ENCODE measurements around the gene CWC22.
"Not testable (repeated sequence)": the region's sequence is repeated elsewhere in the genome, so short reads cannot be mapped to it uniquely, and the experiment has no call there.

CWC22 gene

GRCh38 chr2:180002198-180002770, 4.8 kb downstream of the CWC22 start:
- no peak for DNase-seq

GRCh38 chr2:180001726-180002125, 5.4 kb downstream of the CWC22 start:
- DNase-seq, result no peak

DNA sequence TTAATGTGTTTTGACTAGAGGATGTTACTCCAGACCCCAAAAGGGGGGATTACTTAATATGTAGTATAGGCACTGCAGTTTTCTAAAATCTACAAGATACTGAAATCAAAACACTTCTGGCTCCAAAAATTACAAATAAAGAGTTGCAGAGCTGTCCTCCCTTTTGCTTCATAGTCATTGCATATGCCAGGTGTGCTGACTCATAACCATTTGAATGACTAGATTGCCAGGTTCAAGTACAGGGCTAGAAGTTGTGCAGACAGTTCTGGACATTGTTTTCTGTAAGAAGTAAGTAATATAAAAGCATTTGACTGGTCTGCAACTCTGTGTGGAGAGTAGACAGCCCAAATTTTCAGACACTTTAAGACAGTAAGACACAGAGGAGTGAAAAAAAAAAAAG, 6.7 kb downstream of the CWC22 start:
- no peak for DNase-seq

GRCh38 chr2:179999000-179999399, 8.1 kb downstream of the CWC22 start:
- DNase-seq, result no peak

DNA sequence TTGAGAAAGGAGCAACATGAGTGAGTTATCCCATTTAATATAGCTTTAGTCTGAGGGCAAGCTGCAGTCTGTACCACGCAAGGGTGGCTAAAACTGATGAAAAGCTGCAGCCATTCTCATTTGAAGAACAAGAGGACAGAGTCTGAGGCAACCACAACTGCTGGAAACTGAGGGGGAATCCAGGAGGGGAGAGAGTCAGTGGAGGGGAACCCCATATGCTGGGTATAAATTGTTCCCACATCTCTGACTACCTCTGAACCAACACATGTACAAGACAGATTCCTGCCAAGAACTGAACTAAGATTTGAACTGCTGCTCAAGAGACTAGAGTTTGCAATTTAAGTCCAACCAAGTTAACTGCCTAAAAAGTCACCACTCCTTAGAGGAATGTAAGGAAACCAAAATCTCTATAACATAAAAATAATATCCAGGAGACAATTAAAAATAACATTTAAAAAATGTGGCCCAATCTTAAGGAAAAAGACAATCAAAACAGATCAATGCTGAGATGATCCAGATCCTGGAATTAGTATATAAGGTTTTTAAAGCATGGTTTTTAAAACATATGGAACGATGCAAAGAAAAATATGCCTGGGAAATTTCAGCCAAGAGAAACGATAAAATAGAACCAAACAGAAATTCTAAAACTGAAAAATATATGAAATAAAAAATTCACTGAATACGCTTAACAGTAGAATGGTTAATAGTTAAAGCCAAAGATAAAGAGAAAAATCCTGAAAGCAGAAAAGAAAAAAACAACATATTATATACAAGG, 11.2 kb downstream of the CWC22 start:
- DNase-seq, result no peak

- DNase-seq, result no peak
These were observed 15.8 kb downstream of the CWC22 start for GRCh38 chr2:179991344-179991743.

GRCh38 chr2:179990676-179991317, 16.3 kb downstream of the CWC22 start:
- no peak for DNase-seq

DNA sequence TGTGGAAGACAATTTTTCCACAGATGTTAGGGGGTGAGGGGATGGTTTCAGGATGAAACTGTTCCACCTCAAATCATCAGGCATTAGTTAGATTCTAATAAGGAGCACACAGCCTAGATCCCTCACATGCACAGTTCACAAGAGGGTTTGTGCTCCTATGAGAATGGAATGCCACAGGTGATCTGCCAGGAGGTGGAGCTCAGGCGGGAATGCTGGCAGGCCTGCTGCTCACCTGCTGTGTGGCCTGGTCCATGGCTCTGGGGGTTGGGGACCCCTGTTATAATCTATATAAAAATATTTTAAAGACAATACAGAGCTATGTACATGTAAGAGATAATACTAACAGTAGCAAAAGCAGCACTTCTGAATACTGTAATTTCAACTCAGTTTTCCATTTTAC, 19.2 kb downstream of the CWC22 start:
- DNase-seq, result no peak

GRCh38 chr2:179985163-179985820, 21.8 kb downstream of the CWC22 start:
- DNase-seq, result no peak

DNA sequence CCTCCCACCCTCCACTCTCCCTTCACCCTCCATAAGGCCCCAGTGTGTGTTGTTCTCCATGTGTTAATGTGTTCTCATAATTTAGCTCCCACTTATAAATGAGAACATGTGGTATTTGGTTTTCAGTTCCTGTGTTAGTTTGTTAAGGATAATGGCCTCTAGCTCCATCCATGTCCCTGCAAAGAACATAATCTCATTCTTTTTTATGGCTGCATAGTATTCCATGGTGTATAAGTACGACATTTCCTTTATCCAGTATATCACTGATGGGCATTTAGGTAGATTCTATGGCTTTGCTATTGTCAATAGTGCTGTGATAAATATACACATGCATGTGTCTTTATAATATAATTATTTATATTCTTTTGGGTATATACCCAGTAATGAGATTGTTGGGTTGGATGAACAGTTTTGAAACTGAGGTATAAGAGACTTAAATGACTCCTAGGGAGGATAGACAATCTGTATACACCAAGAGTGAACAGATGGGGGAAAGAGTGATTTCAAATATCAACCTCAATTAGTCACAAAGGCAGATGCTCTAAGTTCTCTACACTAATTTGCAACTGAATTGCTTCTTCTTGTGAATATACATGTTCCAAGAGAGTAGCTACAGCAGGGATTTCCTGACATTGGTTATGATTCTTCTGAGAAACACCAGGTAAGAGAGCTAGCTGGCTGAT, 23.7 kb downstream of the CWC22 start:
- no peak for DNase-seq

DNA sequence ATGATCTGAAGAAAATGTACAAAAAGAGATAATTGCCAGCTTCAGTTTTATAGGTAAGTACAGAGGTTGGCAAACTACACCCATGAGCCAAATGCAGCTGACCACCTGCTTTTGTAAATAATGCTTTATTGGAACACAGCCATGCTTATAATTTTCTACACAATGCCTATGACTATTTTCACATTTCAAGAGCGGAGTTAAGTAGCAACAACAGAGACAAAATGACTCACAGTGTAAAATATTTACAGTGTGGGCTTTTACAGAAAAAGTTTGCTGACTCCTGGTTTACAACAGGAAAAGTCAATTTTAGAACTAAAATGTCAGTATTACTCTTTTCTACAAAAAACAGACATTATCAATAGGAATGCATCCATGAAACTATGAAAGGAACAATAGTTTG, 26.0 kb downstream of the CWC22 start:
- DNase-seq, result no peak

DNA sequence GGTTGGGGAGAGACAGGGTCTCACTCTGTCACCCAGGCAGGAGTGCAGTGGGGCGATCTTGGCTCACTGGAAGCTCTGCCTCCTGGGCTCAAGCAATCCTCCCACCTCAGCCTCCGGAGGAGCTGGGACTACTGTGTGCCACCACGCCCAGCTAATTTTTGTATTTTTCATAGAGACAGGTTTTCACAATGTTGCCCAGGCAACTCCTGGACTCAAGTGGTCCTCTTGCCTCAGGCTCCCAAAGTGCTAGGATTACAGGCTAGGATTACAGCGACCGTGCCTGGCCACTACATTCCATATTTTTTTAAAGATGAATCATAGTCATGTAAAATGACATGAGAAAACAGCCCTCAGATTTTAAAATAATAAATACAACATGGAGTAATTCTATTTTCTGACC, 32.3 kb downstream of the CWC22 start:
- no peak for DNase-seq

GRCh38 chr2:179966778-179967394, 40.2 kb downstream of the CWC22 start:
- no peak for DNase-seq

GRCh38 chr2:179965291-179966258, 41.5 kb downstream of the CWC22 start:
- DNase-seq, result no peak

DNA sequence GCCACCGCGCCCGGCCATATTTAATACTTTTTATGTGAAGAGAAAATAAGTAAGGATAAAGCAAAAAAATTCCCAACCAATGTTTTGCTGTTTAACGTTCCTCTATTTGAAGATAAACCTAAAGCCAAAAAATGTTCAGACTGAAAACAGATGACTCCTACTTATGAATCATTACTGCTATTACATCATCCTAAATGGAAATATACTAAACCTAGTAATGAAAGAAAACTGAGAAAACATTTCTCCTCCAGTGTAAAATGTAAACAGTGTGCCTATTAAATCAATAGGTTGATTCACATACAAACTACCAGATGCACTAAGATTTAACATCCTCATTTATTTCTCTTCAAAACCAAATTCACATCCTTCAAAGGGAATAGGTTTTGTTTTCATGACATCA, 43.5 kb downstream of the CWC22 start:
- DNase-seq, result no peak

DNA sequence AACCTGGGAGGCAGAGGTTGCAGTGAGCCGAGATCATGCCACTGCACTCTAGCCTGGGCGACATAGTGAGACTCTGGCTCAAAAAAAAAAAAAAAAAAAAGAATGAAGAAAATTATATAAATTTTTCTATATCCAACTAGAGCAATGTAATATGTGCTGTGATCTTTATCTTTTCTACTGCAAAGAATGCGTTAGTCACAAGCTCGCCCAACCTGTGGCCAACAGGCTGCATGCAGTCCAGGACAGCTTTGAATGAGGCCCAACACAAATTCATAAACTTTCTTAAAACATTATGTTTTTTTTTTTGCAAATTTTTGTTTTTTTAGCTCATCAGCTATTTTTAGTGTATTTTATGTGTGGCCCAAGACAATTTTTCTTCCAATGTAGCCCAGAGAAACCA, 48.8 kb downstream of the CWC22 start:
- DNase-seq, result not testable (repeated sequence)

DNA sequence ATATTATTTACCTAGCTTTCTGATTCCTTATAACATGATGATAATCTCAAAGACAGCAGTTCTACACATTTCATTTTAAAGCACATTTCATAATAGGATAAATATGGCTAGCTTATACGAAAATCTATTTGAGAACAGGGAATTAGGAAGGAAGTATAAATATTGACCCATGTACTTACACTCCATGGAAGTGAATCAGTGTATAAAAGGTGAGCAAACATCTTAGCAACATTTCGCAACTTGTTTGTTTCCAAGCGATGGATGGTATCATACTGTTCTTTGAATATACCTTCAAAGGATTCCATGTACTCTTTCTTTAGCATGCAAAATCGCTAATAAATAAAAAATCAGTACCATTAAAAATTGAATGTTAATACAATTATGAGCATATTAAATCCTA, 53.1 kb downstream of the CWC22 start:
- no peak for DNase-seq

- DNase-seq, result no peak
These were observed 53.7 kb downstream of the CWC22 start for GRCh38 chr2:179953359-179953758.

- DNase-seq, result no peak
These were observed 54.4 kb downstream of the CWC22 start for GRCh38 chr2:179952658-179953057.

GRCh38 chr2:179951680-179952079, 55.4 kb downstream of the CWC22 start:
- DNase-seq, result no peak

DNA sequence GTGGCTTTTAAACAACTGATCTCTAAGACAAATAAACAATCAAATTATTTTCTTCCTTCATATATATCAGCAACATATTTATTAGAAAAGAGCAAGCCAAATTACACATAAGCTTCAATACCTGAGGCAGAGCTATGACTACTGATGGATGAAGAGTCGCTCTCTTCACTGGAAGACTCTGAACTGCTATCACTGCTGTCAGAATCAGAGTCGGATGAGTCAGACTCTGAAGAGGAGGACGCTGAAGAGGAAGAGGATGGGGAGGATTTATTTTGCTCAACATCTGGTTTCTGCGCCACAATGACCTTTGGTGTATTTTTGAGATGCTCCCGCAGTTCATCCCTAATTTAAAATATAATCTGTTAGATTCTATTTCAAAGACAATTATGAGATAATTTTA, 56.7 kb downstream of the CWC22 start:
- DNase-seq, result no peak

DNA sequence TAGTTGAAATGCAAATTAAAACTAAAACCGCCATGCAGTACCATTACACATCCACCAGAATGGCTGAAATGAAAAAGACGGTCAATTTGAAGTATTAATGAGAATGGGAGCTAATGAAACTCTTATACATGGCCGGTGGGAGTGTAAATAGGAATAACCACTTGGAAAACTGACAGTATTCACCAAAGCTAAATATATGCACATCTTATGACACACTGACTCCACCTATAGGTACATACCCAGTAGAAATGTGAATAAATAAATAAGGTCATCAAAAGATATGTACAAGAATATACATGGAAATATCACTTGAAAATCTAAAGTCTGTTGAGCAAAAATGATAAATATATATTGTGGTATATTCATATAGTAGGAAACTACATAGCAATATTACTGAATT, 57.7 kb downstream of the CWC22 start:
- no peak for DNase-seq
